ENCODE data around the gene ARHGEF17. TPM values are rescaled to one million over a fixed set of nuclear protein-coding genes. Genes with fewer than 3 reads are reported as not detected.

The ARHGEF17 gene
- total RNA-seq, 1 donor from 2014 or later = 56.5 TPM

- H3K27ac ChIP-seq = no peak overlapping the region
- DNase-seq (no peak), ATAC-seq (no peak)
These were observed 26.0 kb upstream of the ARHGEF17 start for GRCh38 chr11:73281796-73282660.

GRCh38 chr11:73283276-73284000 is 24.6 kb upstream of the ARHGEF17 start:
- H3K27ac ChIP-seq = no peak overlapping the region
- H3K4me3 ChIP-seq = no peak overlapping the region
- peaks cover 32% of the 10 kb centered on the region for H3K4me1 ChIP-seq
- no peaks in the 10 kb centered on the region for H3K36me3 ChIP-seq
- no peaks in the 10 kb centered on the region for H3K27me3 ChIP-seq (ENCODE audit: low read depth)
- no peaks in the 10 kb centered on the region for H3K9me3 ChIP-seq
- no peak for DNase-seq
- no peak for TF ChIP-seq CTCF (IDR thresholded peaks at IDR 0.05)
- intact Hi-C loops (cut with DNase I) = no loop called here
- no peak for ATAC-seq

More at GRCh38 chr11:73281796-73282660, 26.0 kb upstream of the ARHGEF17 start:
- H3K9me3 ChIP-seq = no peaks in the 10 kb centered on the region
- no peak overlapping the region for H3K4me3 ChIP-seq
- H3K36me3 ChIP-seq = no peaks in the 10 kb centered on the region
- peaks cover 18% of the 10 kb centered on the region for H3K4me1 ChIP-seq
- H3K27me3 ChIP-seq (ENCODE audit: low read depth) = no peaks in the 10 kb centered on the region
- intact Hi-C loops (cut with DNase I) = no loop called here
- no peak for TF ChIP-seq CTCF (IDR thresholded peaks at IDR 0.05)

- Histone ChIP-seq H3K36me3 (no peaks in the 10 kb centered on the region), H3K9me3 (no peaks in the 10 kb centered on the region), H3K4me1 (peaks cover 39% of the 10 kb centered on the region), H3K4me3 (no peak overlapping the region), H3K27me3 (ENCODE audit: low read depth) (no peaks in the 10 kb centered on the region), H3K27ac (no peak overlapping the region)
- no peak for DNase-seq
- no peak for TF ChIP-seq CTCF (IDR thresholded peaks at IDR 0.05)
- no peak for ATAC-seq
- intact Hi-C loops (cut with DNase I) = no loop called here
These were observed 24.0 kb upstream of the ARHGEF17 start for GRCh38 chr11:73284106-73284505.

GRCh38 chr11:73285721-73286120 is 22.4 kb upstream of the ARHGEF17 start:
- no peaks in the 10 kb centered on the region for H3K27me3 ChIP-seq (ENCODE audit: low read depth)
- H3K9me3 ChIP-seq = no peaks in the 10 kb centered on the region
- H3K36me3 ChIP-seq = no peaks in the 10 kb centered on the region
- intact Hi-C loops (cut with DNase I) = no loop called here
- H3K4me1 ChIP-seq = peaks cover 47% of the 10 kb centered on the region
- ATAC-seq = no peak
- no peak overlapping the region for H3K27ac ChIP-seq
- DNase-seq = no peak
- no peak for TF ChIP-seq CTCF (IDR thresholded peaks at IDR 0.05)
- no peak overlapping the region for H3K4me3 ChIP-seq

GRCh38 chr11:73286240-73286810 is 21.8 kb upstream of the ARHGEF17 start:
- no peaks in the 10 kb centered on the region for H3K36me3 ChIP-seq
- H3K4me3 ChIP-seq = no peak overlapping the region
- H3K27ac ChIP-seq = no peak overlapping the region
- H3K9me3 ChIP-seq = no peaks in the 10 kb centered on the region
- intact Hi-C loops (cut with DNase I) = no loop called here
- DNase-seq (no peak), ATAC-seq (no peak)
- no peak for TF ChIP-seq CTCF (IDR thresholded peaks at IDR 0.05)
- H3K27me3 ChIP-seq (ENCODE audit: low read depth) = no peaks in the 10 kb centered on the region
- H3K4me1 ChIP-seq = peaks cover 41% of the 10 kb centered on the region
